ENCODE measurements around the gene SYNRG. TPM values are rescaled to one million over a fixed set of nuclear protein-coding genes. Genes with fewer than 3 reads are reported as not detected.

The SYNRG gene
- total and polyA plus RNA-seq, 8 donors: 37.1 to 48.4 (median 42.1) TPM

DNA sequence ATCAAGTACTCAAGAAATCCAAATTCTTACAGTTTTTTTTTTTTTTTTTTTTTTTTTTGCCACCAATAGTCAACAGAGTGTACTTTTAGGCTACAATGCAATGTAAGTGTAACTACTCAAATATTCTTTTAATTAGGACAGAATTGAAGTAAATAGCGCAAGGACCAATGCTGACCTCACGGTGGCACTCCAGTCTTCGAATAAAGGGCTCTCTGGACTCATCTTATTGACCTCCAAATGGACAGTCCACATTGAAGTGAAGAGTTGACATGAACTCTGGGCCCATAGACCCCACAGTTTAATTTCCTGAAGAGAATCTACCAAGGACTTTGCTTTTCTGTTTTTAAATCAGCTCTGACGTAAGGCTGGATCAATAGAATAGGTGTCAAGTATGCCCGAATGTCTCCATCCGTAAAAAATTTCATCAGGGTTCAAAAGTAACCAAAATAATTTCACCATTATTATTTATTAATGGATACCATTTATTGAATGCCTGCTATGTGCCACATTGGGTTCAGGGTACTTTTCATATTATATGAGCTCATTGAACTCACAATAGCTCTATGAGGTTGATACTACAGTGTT lies 41.3 kb upstream of the SYNRG start:
- peaks cover 0 to 38% of the 10 kb centered on the region in 2 donors for H3K27me3 ChIP-seq
- H3K27ac ChIP-seq: no peak overlapping the region
- no peaks in the 10 kb centered on the region for H3K36me3 ChIP-seq
- intact Hi-C loops (cut with DNase I): no loop called here
- H3K4me3 ChIP-seq: no peak overlapping the region
- DNase-seq: peak in 1 of 4 donors; percentile 36
- TF ChIP-seq, protein P1, sequence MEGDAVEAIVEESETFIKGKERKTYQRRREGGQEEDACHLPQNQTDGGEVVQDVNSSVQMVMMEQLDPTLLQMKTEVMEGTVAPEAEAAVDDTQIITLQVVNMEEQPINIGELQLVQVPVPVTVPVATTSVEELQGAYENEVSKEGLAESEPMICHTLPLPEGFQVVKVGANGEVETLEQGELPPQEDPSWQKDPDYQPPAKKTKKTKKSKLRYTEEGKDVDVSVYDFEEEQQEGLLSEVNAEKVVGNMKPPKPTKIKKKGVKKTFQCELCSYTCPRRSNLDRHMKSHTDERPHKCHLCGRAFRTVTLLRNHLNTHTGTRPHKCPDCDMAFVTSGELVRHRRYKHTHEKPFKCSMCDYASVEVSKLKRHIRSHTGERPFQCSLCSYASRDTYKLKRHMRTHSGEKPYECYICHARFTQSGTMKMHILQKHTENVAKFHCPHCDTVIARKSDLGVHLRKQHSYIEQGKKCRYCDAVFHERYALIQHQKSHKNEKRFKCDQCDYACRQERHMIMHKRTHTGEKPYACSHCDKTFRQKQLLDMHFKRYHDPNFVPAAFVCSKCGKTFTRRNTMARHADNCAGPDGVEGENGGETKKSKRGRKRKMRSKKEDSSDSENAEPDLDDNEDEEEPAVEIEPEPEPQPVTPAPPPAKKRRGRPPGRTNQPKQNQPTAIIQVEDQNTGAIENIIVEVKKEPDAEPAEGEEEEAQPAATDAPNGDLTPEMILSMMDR (IDR thresholded peaks at IDR 0.05): no peak
- H3K9me3 ChIP-seq: no peaks in the 10 kb centered on the region
- peak; percentile 70 for ATAC-seq
- no peaks in the 10 kb centered on the region for H3K4me1 ChIP-seq

DNA sequence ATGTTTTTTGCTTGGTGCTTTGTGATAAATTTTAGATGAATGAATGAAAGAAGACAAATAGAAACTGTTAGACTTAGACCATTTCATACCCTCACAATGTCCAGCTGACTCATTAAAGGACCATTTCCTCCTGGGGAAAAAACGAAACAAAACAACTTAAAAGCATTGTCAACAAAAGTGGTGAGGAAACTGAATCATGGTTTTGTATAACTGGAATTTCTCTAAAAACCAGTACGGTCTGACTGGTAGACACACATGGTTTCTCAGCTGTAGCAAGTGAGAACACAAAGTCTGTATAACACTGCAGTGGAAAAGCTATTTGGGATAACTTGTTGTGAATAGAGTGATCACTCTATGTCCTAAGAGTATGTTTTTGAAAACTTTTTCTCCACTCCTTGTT lies 39.3 kb upstream of the SYNRG start:
- intact Hi-C loops (cut with DNase I): no loop called here
- ATAC-seq: peak; percentile 47
- TF ChIP-seq, protein P1 (IDR thresholded peaks at IDR 0.05): no peak

DNA sequence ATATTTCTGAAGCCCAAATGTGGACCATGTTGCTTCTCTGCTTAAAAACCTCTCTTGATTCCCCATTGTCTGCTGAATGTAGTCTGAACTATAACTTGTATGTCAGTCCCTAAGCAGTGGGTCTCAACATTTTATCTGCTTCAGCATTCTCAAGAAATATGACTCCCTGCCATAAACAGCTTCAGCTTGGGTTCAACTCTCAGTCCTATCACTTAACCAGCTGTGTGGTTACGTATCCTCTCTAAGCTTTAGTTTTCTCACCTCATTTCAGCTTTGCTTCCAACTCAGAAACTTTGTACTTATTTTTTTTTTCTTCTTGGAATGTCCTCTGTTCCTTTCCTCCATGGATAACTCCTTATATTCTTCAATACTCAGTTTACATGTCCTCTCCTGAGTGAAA lies 38.6 kb upstream of the SYNRG start:
- H3K27me3 ChIP-seq: peaks cover 0 to 50% of the 10 kb centered on the region in 2 donors
- intact Hi-C loops (cut with DNase I): no loop called here

More for the DNA sequence above, 39.3 kb upstream of the SYNRG start:
- Histone ChIP-seq H3K4me1 (peaks cover 0 to 5% of the 10 kb centered on the region in 2 donors), H3K27ac (peak overlapping the region in 1 of 2 donors; percentile 2), H3K4me3 (no peak overlapping the region), H3K36me3 (no peaks in the 10 kb centered on the region), H3K9me3 (no peaks in the 10 kb centered on the region), H3K27me3 (peaks cover 0 to 50% of the 10 kb centered on the region in 2 donors)
- DNase-seq: no peak

GRCh38 chr17:37643869-37644268 lies 34.7 kb upstream of the SYNRG start:
- H3K27me3 ChIP-seq: peaks cover 0 to 34% of the 10 kb centered on the region in 2 donors
- peaks cover 10 to 41% of the 10 kb centered on the region in 2 donors for H3K4me1 ChIP-seq
- peaks cover 0 to 24% of the 10 kb centered on the region in 2 donors for H3K36me3 ChIP-seq
- intact Hi-C loops (cut with DNase I): no loop called here
- peak in 1 of 4 donors; percentile 7 for DNase-seq
- TF ChIP-seq, protein P1 (IDR thresholded peaks at IDR 0.05): no peak
- H3K9me3 ChIP-seq: no peaks in the 10 kb centered on the region
- H3K4me3 ChIP-seq: peak overlapping the region in 1 of 2 donors; percentile 89
- ATAC-seq: peak; percentile 26
- H3K27ac ChIP-seq: peak overlapping the region in 1 of 2 donors; percentile 86

More for the DNA sequence above, 38.6 kb upstream of the SYNRG start:
- Histone ChIP-seq H3K36me3 (no peaks in the 10 kb centered on the region), H3K4me3 (no peak overlapping the region), H3K4me1 (peaks cover 0 to 5% of the 10 kb centered on the region in 2 donors), H3K27ac (no peak overlapping the region), H3K9me3 (no peaks in the 10 kb centered on the region)
- TF ChIP-seq, protein P1 (IDR thresholded peaks at IDR 0.05): no peak
- no peak for DNase-seq
- ATAC-seq: no peak

DNA sequence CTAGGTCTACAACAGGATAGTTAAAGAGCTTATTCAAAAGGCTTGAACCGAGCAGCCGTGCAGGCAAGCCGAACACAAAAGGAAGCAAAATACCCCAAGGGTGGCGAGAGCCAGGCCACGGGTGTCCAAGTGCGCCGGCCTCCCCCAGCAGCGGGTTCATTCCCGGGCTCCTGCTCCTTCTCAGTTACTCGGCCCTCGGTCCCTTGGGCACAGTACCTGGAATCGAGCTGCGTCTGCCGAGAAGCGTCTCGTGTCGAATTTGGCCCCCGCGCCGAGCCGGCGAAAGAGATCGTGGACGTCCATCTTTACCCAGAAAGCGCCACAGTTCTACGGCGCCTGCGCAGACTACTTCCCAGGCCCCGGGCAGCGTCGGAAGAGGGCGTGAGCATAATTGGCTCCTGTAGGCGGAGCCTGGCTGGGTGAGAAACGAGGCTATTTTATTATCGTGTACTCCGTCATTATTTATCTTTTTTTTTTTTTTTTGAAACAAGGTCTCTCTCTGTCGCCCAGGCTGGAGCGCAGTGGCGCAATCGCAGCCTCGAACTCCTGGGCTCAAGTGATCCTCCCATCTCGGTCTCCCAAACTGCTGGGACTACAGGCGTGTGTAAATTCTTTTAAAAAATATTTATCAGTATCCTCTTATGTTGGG lies 34.0 kb upstream of the SYNRG start, which contains the start of gene DDX52:
DDX52 (minus strand) TSS at position 329 of the 649 bp plus-strand sequence; CDS start at position 303, 26 bp downstream.
- peaks cover 0 to 30% of the 10 kb centered on the region in 2 donors for H3K36me3 ChIP-seq
- H3K4me3 ChIP-seq: peak within 1 kb of the TSS; percentile 61 to 89
- H3K27me3 ChIP-seq: peaks cover 0 to 34% of the 10 kb centered on the region in 2 donors
- peak within 1 kb of the TSS; percentile 78 to 86 for H3K27ac ChIP-seq
- H3K4me1 ChIP-seq: peaks cover 10 to 43% of the 10 kb centered on the region in 2 donors
- DNase-seq (peak; percentile 88 to 96 (median 94)), ATAC-seq (peak; percentile 99)
- TF ChIP-seq, protein P1 (IDR thresholded peaks at IDR 0.05): no peak
- intact Hi-C loops (cut with DNase I): no loop called here
- H3K9me3 ChIP-seq: no peaks in the 10 kb centered on the region

All from left lung (tissue), 10 donors.